Neural progenitor cell (in vitro differentiated cells): ENCODE measurements around the gene MAPK7.

Source experiments
- EZH2 ChIP-seq: fragments of 200-600 bp; sonication (generic); IDR thresholded peaks from 2 replicates; pipeline ENCODE4 v1.6.1; 2017; ENCODE audit warnings: antibody characterized with exemption, mild to moderate bottlenecking, moderate library complexity
- TF ChIP-seq, protein P1 (sequence below): fragments of 200-600 bp; sonication (generic); IDR thresholded peaks from 2 replicates; pipeline ENCODE4 v1.5.1; 2017; ENCODE audit warnings: antibody characterized with exemption, mild to moderate bottlenecking

DNA sequence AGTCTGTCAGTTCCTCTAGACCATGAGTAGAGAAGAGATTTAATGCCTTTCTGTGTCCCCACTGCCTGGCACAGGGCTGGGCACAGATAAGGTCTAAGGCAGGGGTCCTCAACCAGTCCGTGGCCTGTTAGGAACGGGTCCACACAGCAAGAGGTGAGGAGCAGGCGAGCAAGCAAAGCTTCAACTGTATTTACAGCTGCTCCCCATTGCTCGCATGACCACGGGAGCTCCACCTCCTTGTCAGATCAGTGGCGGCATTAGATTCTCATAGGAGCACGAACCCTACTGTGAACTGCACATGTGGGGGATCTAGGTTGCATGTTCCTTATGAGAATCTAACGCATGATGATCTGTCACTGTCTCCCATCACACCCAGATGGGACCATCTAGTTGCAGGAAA is 17.5 kb upstream of the MAPK7 start:
- TF ChIP-seq, protein P1, sequence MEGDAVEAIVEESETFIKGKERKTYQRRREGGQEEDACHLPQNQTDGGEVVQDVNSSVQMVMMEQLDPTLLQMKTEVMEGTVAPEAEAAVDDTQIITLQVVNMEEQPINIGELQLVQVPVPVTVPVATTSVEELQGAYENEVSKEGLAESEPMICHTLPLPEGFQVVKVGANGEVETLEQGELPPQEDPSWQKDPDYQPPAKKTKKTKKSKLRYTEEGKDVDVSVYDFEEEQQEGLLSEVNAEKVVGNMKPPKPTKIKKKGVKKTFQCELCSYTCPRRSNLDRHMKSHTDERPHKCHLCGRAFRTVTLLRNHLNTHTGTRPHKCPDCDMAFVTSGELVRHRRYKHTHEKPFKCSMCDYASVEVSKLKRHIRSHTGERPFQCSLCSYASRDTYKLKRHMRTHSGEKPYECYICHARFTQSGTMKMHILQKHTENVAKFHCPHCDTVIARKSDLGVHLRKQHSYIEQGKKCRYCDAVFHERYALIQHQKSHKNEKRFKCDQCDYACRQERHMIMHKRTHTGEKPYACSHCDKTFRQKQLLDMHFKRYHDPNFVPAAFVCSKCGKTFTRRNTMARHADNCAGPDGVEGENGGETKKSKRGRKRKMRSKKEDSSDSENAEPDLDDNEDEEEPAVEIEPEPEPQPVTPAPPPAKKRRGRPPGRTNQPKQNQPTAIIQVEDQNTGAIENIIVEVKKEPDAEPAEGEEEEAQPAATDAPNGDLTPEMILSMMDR: no peak
- no peak for TF ChIP-seq EZH2
